ENCODE data around the gene CNOT1.

Gene CNOT1

DNA sequence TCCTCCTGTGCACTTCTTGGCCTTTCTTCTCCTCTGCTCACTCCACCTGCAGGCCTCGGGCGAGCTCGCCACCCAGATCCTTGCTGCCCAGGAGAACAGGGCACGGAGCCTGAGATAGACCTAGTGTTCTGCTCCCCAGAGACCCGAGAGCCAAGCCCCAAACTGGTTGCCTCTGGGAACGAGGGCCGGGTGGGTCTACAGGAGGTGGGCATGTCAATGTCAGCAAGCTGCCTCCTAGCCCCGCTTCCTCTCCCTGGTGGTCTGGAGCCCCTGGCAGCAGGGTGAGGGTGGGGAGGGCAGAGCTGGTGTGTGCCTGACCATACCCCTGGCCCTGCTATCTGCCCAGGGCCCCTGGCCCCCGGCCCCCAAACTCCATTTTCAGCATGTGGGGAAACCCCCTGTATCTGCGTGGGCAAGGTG, 130.5 kb downstream of the CNOT1 start:
- TF ChIP-seq EZH2phosphoT487 (IDR thresholded peaks at IDR 0.05; ENCODE audit: borderline replicate concordance, low read length) = no peak
- TF ChIP-seq CTCF (IDR thresholded peaks at IDR 0.05; ENCODE audit: low read depth, low read length, poor library complexity, severe bottlenecking) = no peak
- Histone ChIP-seq H3F3A (ENCODE audit: control insufficient read depth, insufficient read depth) (0 out of 2 replicates have a peak, but pooled peaks cover 3% of the 10 kb centered on the region), H4K20me1 (ENCODE audit: control insufficient read depth, insufficient read depth, low read depth, low read length) (peaks cover 4% of the 10 kb centered on the region; the same call in 1 of the 2 replicates), H3K27me3 (ENCODE audit: control insufficient read depth, low read length) (peaks cover 31% of the 10 kb centered on the region), H3K9me2 (replicated peaks; ENCODE audit: control insufficient read depth, low read length) (no peaks in the 10 kb centered on the region), H3K4me1 (ENCODE audit: control insufficient read depth, low read length) (peaks cover 20% of the 10 kb centered on the region), H3K9me3 (ENCODE audit: control insufficient read depth, insufficient read depth, low read length) (no peaks in the 10 kb centered on the region), H3K36me3 (ENCODE audit: control insufficient read depth, low read length) (no peaks in the 10 kb centered on the region), H3K4me3 (ENCODE audit: low read length) (no peak overlapping the region), H3K4me2 (ENCODE audit: low read length) (no peak overlapping the region), H3K27ac (ENCODE audit: low read depth, low read length) (no peak overlapping the region), H3K79me2 (ENCODE audit: control insufficient read depth, low read length) (no peaks in the 10 kb centered on the region)

GRCh38 chr16:58498341-58499091, 131.1 kb downstream of the CNOT1 start:
- Histone ChIP-seq H3K9me3 (ENCODE audit: control insufficient read depth, insufficient read depth, low read length) (no peaks in the 10 kb centered on the region), H3K79me2 (ENCODE audit: control insufficient read depth, low read length) (no peaks in the 10 kb centered on the region), H3K9me2 (replicated peaks; ENCODE audit: control insufficient read depth, low read length) (no peaks in the 10 kb centered on the region), H3K4me3 (ENCODE audit: low read length) (no peak overlapping the region), H4K20me1 (ENCODE audit: control insufficient read depth, insufficient read depth, low read depth, low read length) (peaks cover 4% of the 10 kb centered on the region; the same call in 1 of the 2 replicates), H3F3A (ENCODE audit: control insufficient read depth, insufficient read depth) (0 out of 2 replicates have a peak, but pooled peaks cover 3% of the 10 kb centered on the region), H3K4me1 (ENCODE audit: control insufficient read depth, low read length) (peaks cover 20% of the 10 kb centered on the region), H3K4me2 (ENCODE audit: low read length) (no peak overlapping the region), H3K27me3 (ENCODE audit: control insufficient read depth, low read length) (peaks cover 37% of the 10 kb centered on the region), H3K36me3 (ENCODE audit: control insufficient read depth, low read length) (no peaks in the 10 kb centered on the region), H3K27ac (ENCODE audit: low read depth, low read length) (no peak overlapping the region)
- TF ChIP-seq EZH2phosphoT487 (IDR thresholded peaks at IDR 0.05; ENCODE audit: borderline replicate concordance, low read length) (no peak), CTCF (IDR thresholded peaks at IDR 0.05; ENCODE audit: low read depth, low read length, poor library complexity, severe bottlenecking) (no peak)

GRCh38 chr16:58497935-58498334, 131.7 kb downstream of the CNOT1 start:
- no peaks in the 10 kb centered on the region for H3K36me3 ChIP-seq (ENCODE audit: control insufficient read depth, low read length)
- H3K9me2 ChIP-seq (replicated peaks; ENCODE audit: control insufficient read depth, low read length) = no peaks in the 10 kb centered on the region
- no peaks in the 10 kb centered on the region for H3K9me3 ChIP-seq (ENCODE audit: control insufficient read depth, insufficient read depth, low read length)
- H4K20me1 ChIP-seq (ENCODE audit: control insufficient read depth, insufficient read depth, low read depth, low read length) = peaks cover 4% of the 10 kb centered on the region; the same call in 1 of the 2 replicates
- TF ChIP-seq CTCF (IDR thresholded peaks at IDR 0.05; ENCODE audit: low read depth, low read length, poor library complexity, severe bottlenecking) (no peak), EZH2phosphoT487 (IDR thresholded peaks at IDR 0.05; ENCODE audit: borderline replicate concordance, low read length) (no peak)
- no peak overlapping the region for H3K4me2 ChIP-seq (ENCODE audit: low read length)
- H3K79me2 ChIP-seq (ENCODE audit: control insufficient read depth, low read length) = no peaks in the 10 kb centered on the region
- 0 out of 2 replicates have a peak, but pooled peaks cover 3% of the 10 kb centered on the region for H3F3A ChIP-seq (ENCODE audit: control insufficient read depth, insufficient read depth)
- H3K4me3 ChIP-seq (ENCODE audit: low read length) = no peak overlapping the region
- no peak overlapping the region for H3K27ac ChIP-seq (ENCODE audit: low read depth, low read length)
- H3K4me1 ChIP-seq (ENCODE audit: control insufficient read depth, low read length) = peaks cover 20% of the 10 kb centered on the region
- H3K27me3 ChIP-seq (ENCODE audit: control insufficient read depth, low read length) = peaks cover 39% of the 10 kb centered on the region

All from DOHH2 (cell line).